Activated naive CD4-positive, alpha-beta T cell treated with anti-CD3 and anti-CD28 coated beads, Interleukin-2, amount 50 U/mL, for 72 hours (primary cell): ENCODE data around the gene ZBTB48. TPM values are rescaled to one million over a fixed set of nuclear protein-coding genes. Genes with fewer than 3 reads are reported as not detected.

Source experiments
- ATAC-seq, 2 donors: fragments of 150-1000 bp; cut with Tn5 transposase; 2 replicates each; pipeline ENCODE4 v1.10.0; 2021; ENCODE audit warnings: mild to moderate bottlenecking in 2 of 2, moderate library complexity in 2 of 2
- DNase-seq, 2 donors: peaks; one replicate each; pipeline ENCODE4 v3.0.0; 2021 to 2022; ENCODE audit warnings: low spot score in 2 of 2
- H3K27ac Mint-ChIP-seq, 2 donors: one replicate each; pipeline ENCODE4 v1.8.0; 2022; ENCODE audit warnings: mild to moderate bottlenecking in 2 of 2, mixed read lengths in 2 of 2
- H3K36me3 Mint-ChIP-seq, 2 donors: one replicate each; pipeline ENCODE4 v1.8.0; 2022; ENCODE audit warnings: mixed read lengths in 2 of 2
- H3K9me3 Mint-ChIP-seq, 2 donors: one replicate each; pipeline ENCODE4 v1.8.0; 2022; ENCODE audit warnings: mixed read lengths in 2 of 2
- total RNA-seq, 2 donors: library from RNA; stranded (reverse); gene quantifications; one replicate each; pipeline ENCODE4 v1.2.3, GENCODE V29; 2022

Gene ZBTB48
- total RNA-seq, 2 donors from 2014 or later = 22.8 to 25.8 TPM

GRCh38 chr1:6585081-6585722 is 5.4 kb downstream of the ZBTB48 start:
- Mint-ChIP-seq H3K36me3 (peaks cover 7% of the 10 kb centered on the region in 2 donors), H3K9me3 (no peaks in the 10 kb centered on the region), H3K27ac (peak overlapping the region; percentile 10 to 47)
- DNase-seq (no peak), ATAC-seq (no peak)

GRCh38 chr1:6585841-6586240 is 6.0 kb downstream of the ZBTB48 start:
- no peak for ATAC-seq
- H3K36me3 Mint-ChIP-seq = peaks cover under 1% of the 10 kb centered on the region in 2 donors
- no peaks in the 10 kb centered on the region for H3K9me3 Mint-ChIP-seq
- peak overlapping the region in 1 of 2 donors; percentile 50 for H3K27ac Mint-ChIP-seq
- no peak for DNase-seq

- peak overlapping the region in 1 of 2 donors; percentile 74 for H3K27ac Mint-ChIP-seq
- no peaks in the 10 kb centered on the region for H3K36me3 Mint-ChIP-seq
- no peaks in the 10 kb centered on the region for H3K9me3 Mint-ChIP-seq
- DNase-seq (no peak), ATAC-seq (no peak)
Measured at GRCh38 chr1:6586404-6586816, 6.6 kb downstream of the ZBTB48 start.

GRCh38 chr1:6587261-6588005 is 7.6 kb downstream of the ZBTB48 start:
- DNase-seq (no peak), ATAC-seq (peak in 1 of 2 donors; percentile 10)
- no peaks in the 10 kb centered on the region for H3K9me3 Mint-ChIP-seq
- H3K27ac Mint-ChIP-seq = peak overlapping the region; percentile 74 to 79
- no peaks in the 10 kb centered on the region for H3K36me3 Mint-ChIP-seq

- Mint-ChIP-seq H3K27ac (peak overlapping the region; percentile 74 to 79), H3K36me3 (no peaks in the 10 kb centered on the region), H3K9me3 (no peaks in the 10 kb centered on the region)
- no peak for ATAC-seq
- no peak for DNase-seq
Measured at GRCh38 chr1:6588128-6588892, 8.5 kb downstream of the ZBTB48 start.

GRCh38 chr1:6588893-6589520 is 9.2 kb downstream of the ZBTB48 start:
- Mint-ChIP-seq H3K9me3 (no peaks in the 10 kb centered on the region), H3K27ac (peak overlapping the region; percentile 36 to 74), H3K36me3 (no peaks in the 10 kb centered on the region)
- DNase-seq = no peak
- ATAC-seq = no peak

- H3K27ac Mint-ChIP-seq = peak overlapping the region; percentile 42 to 77
- H3K9me3 Mint-ChIP-seq = no peaks in the 10 kb centered on the region
- peaks cover 0 to under 1% of the 10 kb centered on the region in 2 donors for H3K36me3 Mint-ChIP-seq
- ATAC-seq = no peak
- DNase-seq = no peak
Measured at GRCh38 chr1:6590046-6590445, 10.3 kb downstream of the ZBTB48 start.

GRCh38 chr1:6591222-6591621 is 11.4 kb downstream of the ZBTB48 start:
- ATAC-seq (no peak), DNase-seq (no peak)
- peaks cover 0 to 11% of the 10 kb centered on the region in 2 donors for H3K36me3 Mint-ChIP-seq
- no peaks in the 10 kb centered on the region for H3K9me3 Mint-ChIP-seq
- H3K27ac Mint-ChIP-seq = peak overlapping the region; percentile 42 to 88

GRCh38 chr1:6591644-6592043 is 11.8 kb downstream of the ZBTB48 start:
- DNase-seq (no peak), ATAC-seq (no peak)
- Mint-ChIP-seq H3K27ac (no peak overlapping the region), H3K36me3 (peaks cover 0 to 15% of the 10 kb centered on the region in 2 donors), H3K9me3 (no peaks in the 10 kb centered on the region)

GRCh38 chr1:6592441-6592840 is 12.6 kb downstream of the ZBTB48 start:
- no peak for DNase-seq
- Mint-ChIP-seq H3K27ac (no peak overlapping the region), H3K9me3 (no peaks in the 10 kb centered on the region), H3K36me3 (peaks cover 0 to 15% of the 10 kb centered on the region in 2 donors)
- ATAC-seq = no peak

GRCh38 chr1:6592865-6593593 is 13.2 kb downstream of the ZBTB48 start:
- Mint-ChIP-seq H3K36me3 (peaks cover 0 to 15% of the 10 kb centered on the region in 2 donors), H3K9me3 (no peaks in the 10 kb centered on the region), H3K27ac (no peak overlapping the region)
- ATAC-seq (no peak), DNase-seq (no peak)

GRCh38 chr1:6593810-6594209 is 14.0 kb downstream of the ZBTB48 start:
- no peak for ATAC-seq
- peaks cover 2 to 15% of the 10 kb centered on the region in 2 donors for H3K36me3 Mint-ChIP-seq

GRCh38 chr1:6594977-6595740 is 15.4 kb downstream of the ZBTB48 start:
- ATAC-seq (no peak), DNase-seq (no peak)
- Mint-ChIP-seq H3K9me3 (no peaks in the 10 kb centered on the region), H3K36me3 (peaks cover 11 to 24% of the 10 kb centered on the region in 2 donors), H3K27ac (peak overlapping the region in 1 of 2 donors; percentile 77)

More at GRCh38 chr1:6593810-6594209, 14.0 kb downstream of the ZBTB48 start:
- no peak for DNase-seq
- peak overlapping the region in 1 of 2 donors; percentile 68 for H3K27ac Mint-ChIP-seq
- no peaks in the 10 kb centered on the region for H3K9me3 Mint-ChIP-seq

GRCh38 chr1:6596351-6596750 is 16.6 kb downstream of the ZBTB48 start:
- Mint-ChIP-seq H3K27ac (peak overlapping the region in 1 of 2 donors; percentile 92), H3K36me3 (peaks cover 20 to 30% of the 10 kb centered on the region in 2 donors), H3K9me3 (no peaks in the 10 kb centered on the region)
- ATAC-seq (no peak), DNase-seq (no peak)
